ENCODE results near the gene MYO5C.

DNA sequence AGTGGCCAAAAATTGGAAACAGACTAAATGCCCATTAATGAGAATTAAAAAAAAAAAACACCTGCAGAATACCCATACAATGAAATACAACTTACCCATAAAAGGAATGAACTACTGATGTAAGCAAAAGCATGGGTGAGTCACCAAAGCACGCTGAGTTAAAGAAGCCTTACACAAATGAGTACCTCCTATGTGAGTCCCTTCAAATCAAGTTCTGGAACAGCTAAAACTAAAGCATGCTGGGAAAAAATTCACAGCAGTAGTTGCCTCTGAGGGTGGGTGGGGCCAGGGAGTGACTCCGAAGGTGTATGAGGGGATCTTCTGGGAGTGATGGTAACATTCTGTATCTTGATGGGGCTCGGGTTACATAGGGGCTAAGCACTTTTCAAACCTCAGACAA, 11.4 kb downstream of the MYO5C start:
- TF ChIP-seq CTCF (IDR thresholded peaks at IDR 0.05) (no peak), POLR2A (IDR thresholded peaks at IDR 0.05) (no peak)

Measured in uterus (tissue), 2 donors.